Stromal cell of bone marrow (primary cell): ENCODE results near the gene UNC5CL.
A peak's percentile ranks its signal among the peaks of the same experiment; 100 is the strongest.

Experiments
- DNase-seq: peaks from one replicate; pipeline ENCODE4 v3.0.0-alpha.2; 2012; ENCODE audit warnings: low read depth

Gene UNC5CL

GRCh38 chr6:41000248-41000647 lies 38.8 kb downstream of the UNC5CL start:
- DNase-seq: no peak

- peak; percentile 30 for DNase-seq
These were observed 39.5 kb downstream of the UNC5CL start for GRCh38 chr6:40999569-40999968.

GRCh38 chr6:40998661-40999060 lies 40.4 kb downstream of the UNC5CL start:
- no peak for DNase-seq

GRCh38 chr6:40997234-40997957 lies 41.6 kb downstream of the UNC5CL start:
- peak; percentile 38 for DNase-seq

DNA sequence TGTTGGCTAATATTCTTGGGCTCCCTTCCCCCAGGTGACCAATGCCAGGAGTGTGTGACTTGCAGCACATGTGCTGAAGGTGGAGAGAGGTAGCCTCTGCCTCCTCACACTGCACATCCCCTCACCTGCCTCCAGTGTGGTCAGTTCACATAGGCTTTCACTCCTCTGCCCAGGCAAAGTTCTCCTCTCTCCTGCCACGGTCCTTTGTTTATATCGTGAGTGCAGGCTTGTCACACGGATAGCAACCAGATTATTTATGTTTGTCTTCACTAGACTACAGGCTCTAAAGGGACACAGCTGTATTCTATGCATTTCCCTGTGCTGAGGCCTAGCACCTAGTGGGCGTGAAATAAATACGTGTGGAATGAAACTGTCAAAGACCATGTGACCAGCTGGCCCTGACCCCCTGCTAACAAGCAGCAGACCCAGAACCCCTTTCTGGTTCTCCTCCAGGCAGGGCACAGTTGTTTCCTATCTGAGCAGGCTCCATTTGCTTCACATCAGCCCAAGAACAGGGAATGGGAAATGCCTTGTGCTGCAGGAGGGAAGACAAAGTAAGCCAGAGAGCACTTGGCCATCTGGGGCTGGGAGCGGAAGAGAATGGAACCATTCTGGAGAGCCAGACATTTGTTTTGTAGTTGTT lies 42.3 kb downstream of the UNC5CL start:
- no peak for DNase-seq

- DNase-seq: no peak
These were observed 46.3 kb downstream of the UNC5CL start for GRCh38 chr6:40992746-40993145.

DNA sequence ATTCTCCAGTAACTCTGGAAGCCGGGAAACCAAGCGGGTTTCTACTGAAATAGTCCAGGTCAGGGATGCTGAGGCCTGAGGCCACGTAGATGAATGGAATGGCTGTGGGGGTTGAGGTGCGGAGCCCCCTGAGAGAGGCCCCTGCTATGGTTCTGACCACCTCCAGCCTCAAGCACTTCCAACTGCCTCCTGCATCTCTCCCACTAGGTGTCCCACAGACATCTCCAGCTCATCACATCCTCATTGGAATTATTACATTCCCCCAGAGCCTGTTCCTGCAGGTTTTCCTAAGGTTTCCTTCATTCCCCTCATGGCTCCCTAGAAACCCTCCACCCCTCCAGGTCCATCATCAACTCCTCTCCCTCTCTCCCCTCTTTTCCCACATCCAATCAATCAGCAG lies 48.7 kb downstream of the UNC5CL start:
- no peak for DNase-seq

DNA sequence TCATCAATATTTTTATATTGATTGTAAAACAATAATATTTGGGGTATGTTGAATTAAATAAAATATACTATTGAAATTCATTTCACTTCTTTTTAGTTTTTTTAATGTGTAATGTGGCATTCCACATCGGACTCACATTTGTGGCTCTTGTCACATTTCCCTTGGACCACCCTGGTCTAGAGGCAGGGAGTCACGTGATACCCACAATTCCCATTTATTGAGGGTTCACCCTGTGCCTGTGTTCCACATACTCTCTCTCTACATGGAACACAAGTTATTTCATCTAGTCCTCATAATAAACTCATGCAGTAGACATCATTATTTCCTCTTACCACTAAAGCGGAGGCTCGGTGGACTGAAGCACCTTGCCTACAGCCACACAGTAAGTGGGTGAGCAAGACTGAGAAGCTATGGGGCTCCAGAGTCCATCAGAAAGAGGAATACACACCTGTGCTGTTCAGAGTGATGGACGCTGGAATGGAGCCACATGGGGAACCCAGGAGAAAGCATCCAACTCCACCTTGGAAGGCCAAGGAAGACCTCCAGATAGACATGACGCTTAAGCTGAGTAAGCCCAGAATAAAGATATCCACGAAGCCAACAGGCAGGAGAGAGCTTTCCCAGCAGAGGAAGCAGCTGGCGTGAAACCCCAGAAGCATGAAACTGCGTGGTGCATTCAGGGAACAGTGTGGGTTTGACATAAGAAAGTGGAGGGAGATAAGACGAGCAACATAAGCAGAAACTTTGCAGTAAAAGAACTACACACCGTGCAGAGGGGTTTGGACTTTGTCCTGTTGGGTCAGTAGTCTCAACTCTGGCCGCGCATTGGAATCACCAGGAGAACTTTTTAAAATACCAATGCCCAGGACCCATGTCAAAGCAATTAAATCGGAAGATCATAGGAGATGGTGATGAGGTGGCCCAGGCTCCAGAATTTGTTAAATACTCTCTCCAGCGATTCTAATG lies 49.5 kb downstream of the UNC5CL start:
- no peak for DNase-seq

GRCh38 chr6:40988634-40989033 lies 50.4 kb downstream of the UNC5CL start:
- DNase-seq: no peak

- no peak for DNase-seq
These were observed 51.9 kb downstream of the UNC5CL start for GRCh38 chr6:40986921-40987819.

GRCh38 chr6:40986364-40986763 lies 52.7 kb downstream of the UNC5CL start:
- DNase-seq: no peak

DNA sequence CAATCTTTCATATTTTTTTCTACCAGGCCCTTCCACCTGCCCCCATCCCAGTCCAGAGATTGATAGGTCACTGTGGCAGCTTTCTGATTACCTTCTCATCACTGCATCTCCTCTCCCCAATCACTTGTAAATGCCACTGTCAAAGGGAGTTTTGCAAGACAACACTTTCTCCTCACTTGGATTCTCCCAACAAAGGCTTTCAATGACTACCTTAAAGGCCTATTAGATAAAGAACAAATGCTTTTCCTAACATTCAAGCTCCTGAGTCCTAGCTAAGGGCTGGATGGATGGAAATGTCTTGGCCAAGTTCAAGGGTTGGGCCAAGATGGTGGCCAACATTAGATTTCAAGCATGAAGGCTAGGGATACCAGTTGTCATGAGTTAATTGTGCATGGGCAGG lies 55.3 kb downstream of the UNC5CL start:
- no peak for DNase-seq

- DNase-seq: no peak
These were observed 56.1 kb downstream of the UNC5CL start for GRCh38 chr6:40982917-40983316.

DNA sequence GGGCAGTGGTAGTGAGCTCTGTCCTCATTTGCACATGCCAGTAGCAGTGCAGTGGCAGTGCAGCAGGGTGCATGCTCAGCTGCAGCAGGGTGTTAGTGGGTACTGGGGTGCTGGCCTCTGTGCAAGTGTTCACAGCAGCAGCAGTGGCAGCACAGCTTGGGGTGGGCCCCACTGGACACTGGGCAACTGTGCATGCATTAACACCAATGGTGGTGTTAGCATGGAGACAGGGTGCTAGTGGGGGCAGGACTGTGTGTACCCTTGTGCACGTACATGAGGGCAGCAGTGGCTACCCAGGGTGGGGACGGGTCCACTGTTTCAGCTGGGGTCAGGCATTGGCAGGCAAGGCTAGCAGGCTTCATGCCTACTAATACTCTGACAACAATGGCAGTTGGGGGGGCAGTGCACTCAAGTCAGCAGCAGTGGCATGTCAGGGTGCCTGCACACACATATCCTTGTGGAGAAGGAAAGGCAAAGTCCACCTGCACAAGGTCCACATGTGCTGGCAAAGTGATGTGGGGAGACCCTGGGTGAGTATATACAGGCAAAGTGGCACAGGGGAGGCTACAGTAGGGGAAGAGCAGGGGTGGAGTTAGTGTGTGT lies 60.2 kb downstream of the UNC5CL start:
- no peak for DNase-seq

- DNase-seq: no peak
These were observed 61.3 kb downstream of the UNC5CL start for GRCh38 chr6:40977695-40978094.

- DNase-seq: no peak
These were observed 61.9 kb downstream of the UNC5CL start for GRCh38 chr6:40977085-40977484.
